ENCODE results near the gene DFFB. TPM values are rescaled to one million over a fixed set of nuclear protein-coding genes. Genes with fewer than 3 reads are reported as not detected.

Gene DFFB
- total and polyA plus RNA-seq, 9 of the 15 experiments (the other 6 are each of a cell fraction or from before 2014, with no cell fraction given), result 2.3 to 15.8 (median 11.5) TPM

- no peak for TF ChIP-seq PHB2 (IDR thresholded peaks at IDR 0.05; ENCODE audit: low read depth)
- TF ChIP-seq CBX8 (IDR thresholded peaks at IDR 0.05; ENCODE audit: borderline replicate concordance, extremely low read depth, low read depth, low read length, poor library complexity, severe bottlenecking), result no peak
- no peak for TF ChIP-seq ZNF41 (CRISPR knock-in tag; conservative IDR thresholded peaks at IDR 0.05)
Observed at GRCh38 chr1:3864884-3865283, 7.6 kb downstream of the DFFB start (continued).

DNA sequence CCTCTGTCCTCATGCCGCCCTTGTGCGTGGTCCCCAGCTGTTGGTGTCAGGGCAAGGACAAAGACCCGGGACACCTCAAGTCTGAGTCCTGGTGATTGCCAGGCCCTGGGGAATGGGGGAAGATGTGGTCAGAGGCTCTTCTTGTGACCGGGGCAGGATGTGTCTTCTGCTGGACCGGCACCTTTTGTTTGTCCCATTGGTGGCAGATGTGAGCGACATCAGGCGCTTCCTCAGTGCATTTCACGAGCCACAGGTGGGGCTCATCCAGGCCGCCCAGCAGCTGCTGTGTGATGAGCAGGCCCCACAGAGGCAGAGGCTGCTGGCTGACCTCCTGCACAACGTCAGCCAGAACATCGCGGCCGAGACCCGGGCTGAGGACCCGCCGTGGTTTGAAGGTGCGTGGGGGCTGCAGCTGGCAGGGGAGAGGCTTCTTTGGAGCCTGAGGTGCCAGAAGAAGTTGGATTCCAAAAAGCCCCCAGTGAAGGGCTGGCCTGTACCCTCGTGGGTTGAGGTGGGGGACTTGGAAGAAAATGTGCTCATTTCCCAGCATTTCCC, 8.4 kb downstream of the DFFB start:
- Histone ChIP-seq H3K79me2 (ENCODE audit: control insufficient read depth, insufficient read depth, low read length) (no peaks in the 10 kb centered on the region), H3K27ac (ENCODE audit: extremely low read depth, low read depth, low read length) (no peak overlapping the region), H2AFZ (ENCODE audit: low read depth, low read length) (no peak overlapping the region), H3K4me1 (replicated peaks in 1 of 2; ENCODE audit: control insufficient read depth in 2 of 2, insufficient read depth in 2 of 2, low read length in 2 of 2) (peaks cover 17 to 29% of the 10 kb centered on the region in 2 experiments; a peak in 4 of 5 replicates), H3K4me2 (ENCODE audit: insufficient read depth, low read length) (no peak overlapping the region), H3K9me1 (ENCODE audit: control insufficient read depth, insufficient read depth, low read length) (no peaks in the 10 kb centered on the region), H3K4me3 (no peak overlapping the region), H3K9ac (ENCODE audit: insufficient read depth in 1 of 2, low read depth in 2 of 2, low read length in 2 of 2) (peak overlapping the region in 1 of 2 experiments; percentile 41; a peak in 1 of 4 replicates), H3K9me3 (replicated peaks; ENCODE audit: control insufficient read depth, insufficient read depth, low read depth, low read length) (0 out of 2 replicates have a peak, but pooled peaks cover 2% of the 10 kb centered on the region), H3K36me3 (ENCODE audit: control insufficient read depth, insufficient read depth, low read length) (peaks cover 29% of the 10 kb centered on the region), H3K27me3 (ENCODE audit: control insufficient read depth in 2 of 2, insufficient read depth in 2 of 2, low read length in 2 of 2) (no peaks in the 10 kb centered on the region), H4K20me1 (replicated peaks; ENCODE audit: control insufficient read depth, insufficient read depth, low read length) (no peaks in the 10 kb centered on the region)
- no peak for TF ChIP-seq CBX1 (IDR thresholded peaks at IDR 0.05; ENCODE audit: low read depth)
- no peak for TF ChIP-seq CBX2 (IDR thresholded peaks at IDR 0.05; ENCODE audit: insufficient read depth, low read length, poor library complexity, severe bottlenecking)
- TF ChIP-seq ZNF263 (CRISPR knock-in tag; IDR thresholded peaks at IDR 0.05; ENCODE audit: borderline replicate concordance), result no peak
- TF ChIP-seq FOXJ3 (CRISPR knock-in tag; IDR thresholded peaks at IDR 0.05), result no peak
- FAIRE-seq, result no peak
- BruUV-seq (replicated peaks), result no TSS peak
- DNase-seq (ENCODE audit: extremely low read depth in 1 of 4, low spot score in 3 of 4), result no peak
- 80% methylated on average over 18 of the region's 18 CpGs for WGBS (ENCODE audit: insufficient coverage, low coverage, missing lambda C conversion rate)
- ATAC-seq, result no peak
- ChIA-PET POLR2A (interaction anchor here (0.7 to 0.8 kb wide), 2 partner anchors 45 to 92 kb away, joined by 3 read pairs; no protein-coding TSS in a partner anchor), CTCF (ENCODE audit: low intra/inter-chr PET ratio) (no interaction called here)
- intact Hi-C loops (cut with micrococcal nuclease), result no loop called here
- in situ Hi-C loops (cut with MboI), result no loop called here

All from K562 (cell line).